Keratinocyte (primary cell): ENCODE results near the gene TEX29. TPM values are rescaled to one million over a fixed set of nuclear protein-coding genes. Genes with fewer than 3 reads are reported as not detected.

Experiments
- DNase-seq: peaks from one replicate; pipeline ENCODE4 v3.0.0-alpha.2; 2011; ENCODE audit warnings: low read depth, missing footprints, low spot score
- FAIRE-seq: peaks from 2 replicates; lab custom pipeline; 2011; peaks lifted over from hg19 to GRCh38; lab: Jason Lieb, UNC
- H2AFZ ChIP-seq: 2 replicates; pipeline ENCODE4 v1.6.0; 2012; ENCODE audit warnings: low read length, control low read depth, inconsistent platforms; ENCODE audit not compliant: control insufficient read depth
- H3K27ac ChIP-seq: 2 replicates; pipeline ENCODE4 v1.5.1; 2011; ENCODE audit warnings: low read length; ENCODE audit not compliant: control insufficient read depth, insufficient read depth
- H3K27me3 ChIP-seq: 3 replicates; pipeline ENCODE4 v1.6.0; 2011; ENCODE audit warnings: low read length; ENCODE audit not compliant: control insufficient read depth, insufficient read depth; ENCODE audit errors: extremely low read depth
- H3K36me3 ChIP-seq, 2 experiments: 2 replicates in 1 of 2; 3 replicates in 1 of 2; pipeline ENCODE4 v1.5.1; 2011; ENCODE audit warnings: low read length in 2 of 2, mild to moderate bottlenecking in 1 of 2; ENCODE audit not compliant: control insufficient read depth in 2 of 2, insufficient read depth in 2 of 2; ENCODE audit errors: extremely low read depth in 1 of 2
- H3K4me1 ChIP-seq: 3 replicates; pipeline ENCODE4 v1.5.1; 2011; ENCODE audit warnings: low read length; ENCODE audit not compliant: control insufficient read depth, insufficient read depth; ENCODE audit errors: extremely low read depth
- H3K4me2 ChIP-seq: 3 replicates; pipeline ENCODE4 v1.6.0; 2011; ENCODE audit warnings: low read depth, low read length; ENCODE audit not compliant: control insufficient read depth, insufficient read depth; ENCODE audit errors: extremely low read depth
- H3K4me3 ChIP-seq, 3 experiments: fragments of 200-600 bp in 1 of 3; sonication (generic) in 1 of 3; 2 replicates in 2 of 3; 3 replicates in 1 of 3; pipeline ENCODE4 v1.5.1; 2011 to 2016; ENCODE audit warnings: low read length in 3 of 3, mild to moderate bottlenecking in 3 of 3, control low read depth in 2 of 3, inconsistent platforms in 1 of 3, low read depth in 1 of 3, mixed read lengths in 1 of 3, mixed run types in 1 of 3, moderate library complexity in 1 of 3; ENCODE audit not compliant: control insufficient read depth in 2 of 3, insufficient read depth in 2 of 3; ENCODE audit errors: extremely low read depth in 1 of 3
- H3K79me2 ChIP-seq: 2 replicates; pipeline ENCODE4 v1.6.0; 2012; ENCODE audit warnings: low read length; ENCODE audit not compliant: control insufficient read depth, insufficient read depth
- H3K9ac ChIP-seq: 3 replicates; pipeline ENCODE4 v1.6.0; 2011; ENCODE audit warnings: low read length; ENCODE audit not compliant: control insufficient read depth, insufficient read depth; ENCODE audit errors: extremely low read depth
- H3K9me1 ChIP-seq: 3 replicates; pipeline ENCODE4 v1.6.0; 2011; ENCODE audit warnings: low read length; ENCODE audit not compliant: control insufficient read depth, insufficient read depth; ENCODE audit errors: extremely low read depth
- H3K9me3 ChIP-seq: 2 replicates; pipeline ENCODE4 v1.5.1; 2012; ENCODE audit warnings: low read depth, low read length; ENCODE audit not compliant: control insufficient read depth
- H4K20me1 ChIP-seq: 3 replicates; pipeline ENCODE4 v1.6.0; 2011; ENCODE audit warnings: low read length; ENCODE audit not compliant: control insufficient read depth, insufficient read depth; ENCODE audit errors: extremely low read depth
- CTCF ChIP-seq, 3 experiments: IDR thresholded peaks in 1 of 3; conservative IDR thresholded peaks in 1 of 3; optimal IDR thresholded peaks in 1 of 3; 2 replicates in 2 of 3; 3 replicates in 1 of 3; pipeline versions ENCODE3 to v1.5.1; 2011; ENCODE audit warnings: low read length in 3 of 3, mild to moderate bottlenecking in 3 of 3, moderate library complexity in 2 of 3, control low read depth in 1 of 3, inconsistent platforms in 1 of 3; ENCODE audit not compliant: insufficient read depth in 2 of 3; ENCODE audit errors: extremely low read depth in 1 of 3
- EZH2 ChIP-seq: IDR thresholded peaks from one replicate; pipeline ENCODE4 v1.6.1; 2012; ENCODE audit warnings: inconsistent platforms, mild to moderate bottlenecking, low read length, moderate library complexity
- dilution Hi-C: fragments of 300-500 bp; cut with MboI; formaldehyde crosslinking; loops from one replicate; pipeline ENCODE4 v1.7.0; 2020; ENCODE audit warnings: low sequenced_read_pairs; ENCODE audit not compliant: extremely low pct_ligation_motif_present
- polyA plus RNA-seq, 5 experiments: library from polyadenylated mRNA; depleted of rRNA in 3 of 5; stranded (reverse) in 3 of 5; stranded (forward) in 1 of 5; unstranded in 1 of 5; fragments of >200 nt; gene quantifications; 1 replicate in 1 of 5; 2 replicates in 3 of 5; 3 replicates in 1 of 5; pipeline versions ENCODE4 v1.2.1 to v1.2.3, GENCODE V29; 2011 to 2012; ENCODE audit warnings: missing spikeins in 2 of 5, low read depth in 1 of 5, low replicate concordance in 1 of 5

Gene TEX29
- polyA plus RNA-seq, 1 donor (not counting 4 experiments of a cell fraction or from before 2014, with no cell fraction given) = 0.18 TPM

GRCh38 chr13:111283457-111283856 is 37.0 kb upstream of the TEX29 start:
- Histone ChIP-seq H3K36me3 (peaks cover 11 to 43% of the 10 kb centered on the region in 2 experiments), H3K4me2 (no peak overlapping the region), H3K27me3 (no peaks in the 10 kb centered on the region), H3K9ac (no peak overlapping the region), H3K4me1 (peaks cover 15% of the 10 kb centered on the region), H3K9me1 (no peaks in the 10 kb centered on the region), H4K20me1 (no peaks in the 10 kb centered on the region), H3K79me2 (no peaks in the 10 kb centered on the region), H3K4me3 (no peak overlapping the region), H2AFZ (no peak overlapping the region), H3K27ac (no peak overlapping the region), H3K9me3 (no peaks in the 10 kb centered on the region)
- dilution Hi-C loops = no loop called here
- FAIRE-seq (no peak), DNase-seq (no peak)
- TF ChIP-seq CTCF (optimal IDR thresholded peaks at IDR 0.05 in 1 of 3, IDR thresholded peaks at IDR 0.05 in 1 of 3, conservative IDR thresholded peaks at IDR 0.05 in 1 of 3; ENCODE audit: extremely low read depth in 1 of 3, insufficient read depth in 2 of 3, low read length in 3 of 3) = no peak
- TF ChIP-seq EZH2 = no peak

- H2AFZ ChIP-seq = no peak overlapping the region
- H3K9ac ChIP-seq = no peak overlapping the region
- DNase-seq = no peak
- no peaks in the 10 kb centered on the region for H3K27me3 ChIP-seq
- no peak for TF ChIP-seq EZH2
- no peak for TF ChIP-seq CTCF (optimal IDR thresholded peaks at IDR 0.05 in 1 of 3, IDR thresholded peaks at IDR 0.05 in 1 of 3, conservative IDR thresholded peaks at IDR 0.05 in 1 of 3; ENCODE audit: extremely low read depth in 1 of 3, insufficient read depth in 2 of 3, low read length in 3 of 3)
- no peak overlapping the region for H3K4me3 ChIP-seq
- no peaks in the 10 kb centered on the region for H3K79me2 ChIP-seq
- FAIRE-seq = no peak
- H3K27ac ChIP-seq = no peak overlapping the region
- H3K36me3 ChIP-seq = peaks cover 11 to 41% of the 10 kb centered on the region in 2 experiments
- no peak overlapping the region for H3K4me2 ChIP-seq
- no peaks in the 10 kb centered on the region for H3K9me1 ChIP-seq
- no peaks in the 10 kb centered on the region for H3K9me3 ChIP-seq
- H3K4me1 ChIP-seq = peaks cover 15% of the 10 kb centered on the region
- dilution Hi-C loops = no loop called here
- H4K20me1 ChIP-seq = no peaks in the 10 kb centered on the region
Measured at GRCh38 chr13:111283991-111284390, 36.5 kb upstream of the TEX29 start.
